Inferior parietal cortex (tissue), 1 donor: ENCODE results near the gene NYNRIN.
"Not testable (repeated sequence)": the region's sequence is repeated elsewhere in the genome, so short reads cannot be mapped to it uniquely, and the experiment has no call there.

ENCODE experiments used
- DNase-seq: peaks from one replicate; pipeline ENCODE4 v3.0.0-alpha.2; 2016; ENCODE audit errors: extremely low spot score

NYNRIN gene

DNA sequence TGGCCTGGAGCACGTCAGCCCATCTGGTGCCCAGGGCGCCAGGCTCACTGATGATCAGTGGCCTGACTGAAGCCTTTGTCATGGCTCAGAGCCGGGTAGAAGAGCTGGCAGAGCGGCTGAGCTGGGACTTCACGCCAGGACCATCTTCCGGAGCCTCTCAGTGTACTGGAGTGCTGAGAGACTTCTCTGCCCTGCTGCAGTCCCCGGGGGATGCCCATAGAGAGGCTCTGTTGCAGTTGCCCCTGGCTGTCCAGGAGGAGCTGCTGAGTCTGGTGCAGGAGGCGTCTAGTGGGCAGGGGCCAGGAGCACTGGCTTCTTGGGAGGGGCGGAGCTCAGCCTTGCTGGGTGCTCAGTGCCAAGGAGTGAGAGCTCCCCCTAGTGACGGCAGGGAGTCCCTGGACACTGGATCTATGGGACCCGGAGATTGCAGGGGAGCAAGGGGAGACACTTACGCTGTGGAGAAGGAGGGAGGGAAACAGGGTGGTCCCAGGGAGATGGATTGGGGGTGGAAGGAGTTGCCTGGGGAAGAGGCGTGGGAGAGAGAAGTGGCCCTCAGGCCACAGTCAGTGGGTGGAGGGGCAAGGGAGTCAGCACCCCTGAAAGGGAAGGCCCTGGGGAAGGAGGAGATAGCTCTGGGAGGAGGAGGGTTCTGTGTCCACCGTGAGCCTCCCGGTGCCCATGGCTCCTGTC is 32.9 kb downstream of the NYNRIN start:
- peak; percentile 76 for DNase-seq

- DNase-seq, result no peak
Observed at GRCh38 chr14:24432259-24433131, 33.7 kb downstream of the NYNRIN start.

- no peak for DNase-seq
Observed at GRCh38 chr14:24434036-24434435, 35.2 kb downstream of the NYNRIN start.

DNA sequence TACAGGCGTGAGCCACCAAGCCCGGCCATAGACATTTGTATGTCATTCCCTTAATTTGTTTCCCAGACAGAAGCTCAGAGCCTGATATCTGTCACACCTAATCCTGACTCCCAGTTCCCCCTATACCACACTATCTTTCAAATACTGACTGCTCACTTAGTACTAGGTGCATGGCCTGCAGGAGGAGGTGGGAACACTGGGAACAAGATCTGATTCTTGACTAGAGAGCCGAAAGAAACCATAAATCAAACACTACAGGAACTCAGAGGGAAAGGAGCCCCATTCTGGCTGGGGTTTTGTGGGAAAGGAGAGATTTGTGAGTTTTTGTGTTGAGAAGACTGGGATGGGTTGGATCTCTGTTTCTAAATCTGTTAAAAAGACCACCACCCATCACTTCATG is 35.9 kb downstream of the NYNRIN start:
- DNase-seq, result no peak

DNA sequence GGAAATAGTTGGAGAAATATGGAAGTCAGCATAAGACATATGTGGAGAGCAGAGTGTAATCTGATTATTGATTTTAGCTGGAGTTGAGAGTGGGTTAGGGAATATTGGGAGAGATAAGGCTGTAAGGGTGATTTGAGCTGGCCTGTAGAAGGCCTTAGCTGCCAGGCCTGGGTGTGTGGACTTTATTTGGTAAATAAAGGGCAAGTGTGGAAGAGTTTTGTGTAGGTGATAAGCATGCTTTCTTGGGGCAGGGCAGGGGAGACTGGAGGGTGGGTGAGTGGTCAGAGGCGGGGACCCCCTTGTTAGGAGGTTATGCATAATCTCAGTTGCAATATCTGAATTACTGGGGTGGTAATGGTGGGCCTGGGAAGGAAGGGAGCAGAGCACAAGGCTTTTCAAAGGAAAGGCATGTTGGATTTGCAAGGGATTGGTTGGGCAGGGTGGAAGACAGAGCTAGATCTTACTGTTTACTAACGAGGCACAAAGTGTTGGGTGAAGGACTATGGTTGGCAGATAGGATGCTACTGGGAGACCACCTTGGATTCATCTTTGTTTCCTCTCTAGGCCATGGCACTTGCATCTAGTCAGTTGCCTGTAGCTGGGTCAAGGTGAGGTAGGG is 36.5 kb downstream of the NYNRIN start:
- no peak for DNase-seq

- no peak for DNase-seq
Observed at GRCh38 chr14:24435998-24436354, 37.2 kb downstream of the NYNRIN start.

DNA sequence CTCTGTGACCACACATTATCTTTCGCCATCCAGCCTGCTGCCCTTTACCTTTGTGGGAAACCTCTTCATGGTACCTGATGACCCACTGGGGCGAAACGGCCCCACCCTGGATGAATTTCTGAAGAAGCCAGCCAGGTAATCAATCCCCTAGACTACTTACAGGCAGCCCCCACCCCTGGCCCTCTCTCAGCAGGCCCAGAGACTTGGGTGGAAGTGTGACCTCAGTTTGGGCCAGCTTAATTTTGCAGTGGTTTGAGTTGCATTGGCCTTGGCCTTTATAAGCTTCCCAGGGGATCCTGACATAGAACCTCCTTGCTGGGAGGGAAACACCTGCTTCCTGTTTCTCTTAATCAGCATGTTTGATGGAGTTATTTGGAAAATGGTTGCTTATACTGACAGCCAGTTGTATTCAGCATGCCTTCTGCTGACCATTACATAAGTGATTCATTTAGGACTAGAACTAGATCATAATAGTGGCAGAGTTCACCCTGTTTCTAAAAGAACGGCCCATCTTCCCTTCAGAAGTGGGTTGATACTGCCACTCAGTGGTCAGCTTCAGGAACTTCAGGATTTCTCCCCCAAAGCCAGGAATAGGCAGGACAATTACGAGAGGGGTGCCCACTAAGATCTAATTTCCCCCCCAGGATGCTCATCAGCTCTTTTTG is 37.7 kb downstream of the NYNRIN start:
- peak; percentile 89 for DNase-seq

DNA sequence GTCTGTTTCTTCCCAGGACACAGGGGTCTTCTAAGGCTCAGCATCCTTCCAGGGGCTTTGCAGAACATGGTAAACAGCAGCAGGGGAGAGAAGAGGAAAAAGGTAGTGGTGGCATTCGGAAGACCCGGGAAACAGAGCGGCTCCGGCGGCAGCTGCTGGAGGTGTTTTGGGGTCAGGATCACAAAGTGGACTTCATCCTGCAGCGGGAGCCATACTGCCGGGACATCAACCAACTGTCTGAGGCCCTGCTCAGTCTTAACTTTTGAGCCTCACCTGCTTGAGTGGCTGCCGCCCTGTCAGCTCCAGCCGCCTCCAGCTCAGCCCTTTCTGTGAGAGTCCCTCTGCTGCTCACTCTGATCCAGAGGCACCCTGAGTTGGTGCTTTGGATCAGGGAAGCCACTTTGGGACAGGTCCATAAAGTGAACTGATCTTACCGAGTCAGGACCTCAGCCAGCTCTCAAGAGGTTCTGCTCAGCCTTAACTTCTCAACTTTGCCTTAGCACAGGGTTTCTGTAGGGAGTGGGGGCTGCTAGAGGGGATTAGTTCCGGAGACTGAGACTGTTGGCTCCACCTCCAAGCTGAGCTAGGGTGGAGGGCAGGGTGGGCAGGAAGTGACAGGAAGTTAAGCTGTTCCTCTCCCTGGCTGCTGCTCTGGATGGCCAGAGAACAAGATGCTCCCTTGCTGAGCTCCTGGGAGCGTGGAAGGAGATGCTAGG is 38.4 kb downstream of the NYNRIN start:
- DNase-seq, result no peak

DNA sequence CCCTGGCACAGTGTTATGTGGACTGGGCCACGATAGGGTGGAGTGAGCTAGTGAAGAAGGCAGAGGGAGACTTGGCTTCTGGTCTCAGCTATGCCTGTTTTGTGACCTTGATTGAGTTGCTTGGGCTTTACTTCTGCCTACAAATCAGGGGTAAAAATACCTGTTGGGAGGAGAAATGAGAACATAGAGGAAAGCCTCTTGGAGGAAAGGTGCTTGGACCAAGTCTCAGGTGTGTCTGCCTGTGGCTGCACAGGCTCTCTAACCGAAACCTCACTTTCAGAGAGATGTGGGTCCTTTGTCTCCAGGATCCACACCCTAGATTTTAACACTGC is 38.9 kb downstream of the NYNRIN start:
- no peak for DNase-seq

GRCh38 chr14:24438223-24439097 is 39.7 kb downstream of the NYNRIN start:
- DNase-seq, result no peak

GRCh38 chr14:24439257-24439656 is 40.5 kb downstream of the NYNRIN start:
- DNase-seq, result no peak

- no peak for DNase-seq
Observed at GRCh38 chr14:24439830-24440605, 41.2 kb downstream of the NYNRIN start.

GRCh38 chr14:24440606-24441399 is 42.0 kb downstream of the NYNRIN start:
- DNase-seq, result no peak

DNA sequence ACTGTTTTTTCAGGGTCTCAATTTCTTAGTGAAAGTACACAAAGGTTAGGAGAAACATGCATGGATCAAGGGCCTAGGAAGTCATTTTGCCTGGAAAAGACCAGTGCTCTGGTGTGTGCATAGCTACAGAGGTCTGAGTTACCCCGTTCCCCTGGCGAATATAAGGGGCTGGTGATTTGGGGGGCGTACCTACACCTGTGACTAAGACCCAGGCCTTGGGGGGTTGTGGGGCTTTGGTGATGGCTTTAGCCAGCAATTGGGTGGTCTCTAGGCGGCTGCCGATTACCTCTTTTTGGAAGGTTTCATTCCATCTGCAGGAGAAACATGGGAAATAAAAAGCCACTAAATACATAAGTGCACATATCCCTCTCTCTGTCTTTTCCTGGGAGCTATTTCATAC is 42.7 kb downstream of the NYNRIN start:
- no peak for DNase-seq

GRCh38 chr14:24441904-24442239 is 43.1 kb downstream of the NYNRIN start:
- no peak for DNase-seq

DNA sequence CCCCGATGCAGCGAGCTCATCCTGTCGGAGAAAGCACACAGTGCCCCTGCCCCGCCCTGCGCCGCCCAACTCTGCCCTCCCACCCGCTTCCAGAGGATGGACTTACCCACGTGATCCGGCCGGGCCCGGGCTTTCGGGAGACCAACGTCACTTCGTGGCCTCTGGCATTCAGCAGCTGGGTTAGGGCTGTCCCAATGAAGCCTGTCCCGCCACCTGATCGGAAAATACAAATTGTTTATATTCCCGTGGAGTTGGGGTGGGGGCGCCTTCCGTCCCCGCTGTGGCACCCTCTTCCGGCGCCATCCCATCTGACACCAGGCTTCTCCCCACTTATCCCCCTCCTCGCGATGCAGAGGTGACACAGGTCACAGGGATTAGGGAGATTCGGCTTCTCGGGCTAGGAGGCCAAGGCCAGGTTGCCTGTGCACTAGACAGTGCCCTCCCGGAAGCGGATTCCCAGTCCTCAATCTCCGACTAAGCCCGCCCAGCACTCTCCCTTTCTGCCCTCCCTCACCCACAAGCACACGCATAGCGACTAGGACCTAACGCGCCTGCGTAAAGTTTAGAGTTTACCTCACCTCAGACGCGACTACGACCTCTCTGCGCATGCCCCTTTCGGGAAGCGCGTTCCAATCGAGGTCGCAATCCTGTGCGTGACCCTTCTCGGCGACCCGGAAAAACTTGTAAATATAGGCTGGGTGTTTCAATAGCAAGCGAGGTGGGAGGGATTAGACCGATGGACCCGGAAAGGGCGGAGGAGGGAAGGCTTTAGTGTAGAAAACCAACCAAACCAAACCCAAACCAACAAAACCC is 43.6 kb downstream of the NYNRIN start, which contains the start of gene SDR39U1:
TSS of gene SDR39U1 (minus strand) at position 537 of the 813 bp plus-strand sequence. CDS start at position 530, 7 bp downstream.
- DNase-seq, result peak; percentile 100

GRCh38 chr14:24443053-24443665 is 44.4 kb downstream of the NYNRIN start:
- DNase-seq, result no peak

DNA sequence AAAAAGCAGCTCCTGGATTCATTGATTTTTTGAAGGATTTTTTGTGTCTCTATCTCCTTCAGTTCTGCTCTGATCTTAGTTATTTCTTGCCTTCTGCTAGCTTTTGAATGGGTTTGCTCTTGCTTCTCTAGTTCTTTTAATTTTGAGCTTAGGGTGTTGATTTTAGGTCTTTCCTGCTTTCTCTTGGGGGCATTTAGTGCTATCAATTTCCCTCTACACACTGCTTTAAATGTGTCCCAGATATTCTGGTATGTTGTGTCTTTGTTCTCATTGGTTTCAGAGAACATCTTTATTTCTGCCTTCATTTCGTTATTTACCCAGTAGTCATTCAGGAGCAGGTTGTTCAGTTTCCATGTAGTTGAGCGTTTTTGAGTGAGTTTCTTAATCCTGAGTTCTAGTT is 52.0 kb downstream of the NYNRIN start:
- DNase-seq, result not testable (repeated sequence)
